Head of caudate nucleus (tissue), 42 donors: ENCODE data around the gene DPEP1.
A peak's percentile ranks its signal among the peaks of the same experiment; 100 is the strongest.
"Not testable (repeated sequence)": the region's sequence is repeated elsewhere in the genome, so short reads cannot be mapped to it uniquely, and the experiment has no call there.

Source experiments
- DNase-seq, 42 donors: peaks; one replicate each; pipeline versions ENCODE4 v3.0.0 to v3.0.0-alpha.2; 2020 to 2021; ENCODE audit warnings: mixed read lengths in 7 of 42
- intact Hi-C: fragments of 100-400 bp; cut with DNase I; formaldehyde crosslinking; loops from one replicate; pipeline ENCODE4 v1.15.0; 2022

The DPEP1 gene

GRCh38 chr16:89660146-89660545 is 46.7 kb downstream of the DPEP1 start:
- DNase-seq: no peak
- intact Hi-C loops: no loop called here

GRCh38 chr16:89661215-89661614 is 47.8 kb downstream of the DPEP1 start:
- intact Hi-C loops: no loop called here
- DNase-seq: no peak

- intact Hi-C loops: not testable (repeated sequence)
- peak in 3 of 42 donors; percentile 22 to 58 (median 27) for DNase-seq
These were observed 50.8 kb downstream of the DPEP1 start for GRCh38 chr16:89664238-89664637.

DNA sequence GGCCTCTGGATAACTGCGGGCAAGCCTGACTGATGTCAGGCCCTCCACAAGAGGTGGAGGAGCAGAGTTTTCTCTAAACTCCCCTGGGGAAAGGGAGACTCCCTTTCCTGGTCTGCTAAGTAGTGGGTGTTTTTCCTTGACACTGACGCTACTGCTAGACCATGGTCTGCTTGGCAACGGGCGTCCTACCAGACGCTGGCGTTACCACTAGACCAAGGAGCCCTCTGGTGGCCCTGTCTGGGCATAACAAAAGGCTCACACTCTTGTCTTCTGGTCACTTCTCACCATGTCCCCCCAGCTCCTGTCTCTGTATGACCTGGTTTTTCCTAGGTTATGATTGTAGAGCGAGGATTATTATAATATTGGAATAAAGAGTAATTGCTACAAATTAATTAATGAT is 53.6 kb downstream of the DPEP1 start:
- intact Hi-C loops: not testable (repeated sequence)
- peak in 24 of 42 donors; percentile 21 to 65 (median 40) for DNase-seq

DNA sequence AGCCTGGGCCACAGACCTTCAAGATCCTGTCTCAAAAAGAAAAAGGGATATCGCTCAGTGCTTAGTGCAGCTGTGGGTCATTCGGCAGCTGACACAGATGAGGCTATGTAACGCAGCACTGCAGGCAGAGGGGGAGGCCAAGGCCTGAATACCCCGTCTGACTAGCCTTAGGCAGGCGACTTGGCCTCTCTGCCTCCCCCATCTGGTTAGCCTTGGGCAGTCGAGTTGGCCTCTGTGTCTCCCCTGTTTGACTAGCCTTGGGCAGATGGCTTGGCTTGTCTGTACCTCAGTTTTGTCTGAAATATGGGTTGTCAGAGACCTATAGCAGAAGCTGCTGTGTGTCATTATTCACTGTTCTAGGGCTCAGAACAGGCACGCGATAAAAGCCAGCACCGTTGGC is 54.2 kb downstream of the DPEP1 start:
- no peak for DNase-seq
- intact Hi-C loops: no loop called here

GRCh38 chr16:89668790-89669158 is 55.3 kb downstream of the DPEP1 start:
- no peak for DNase-seq
- intact Hi-C loops: no loop called here

DNA sequence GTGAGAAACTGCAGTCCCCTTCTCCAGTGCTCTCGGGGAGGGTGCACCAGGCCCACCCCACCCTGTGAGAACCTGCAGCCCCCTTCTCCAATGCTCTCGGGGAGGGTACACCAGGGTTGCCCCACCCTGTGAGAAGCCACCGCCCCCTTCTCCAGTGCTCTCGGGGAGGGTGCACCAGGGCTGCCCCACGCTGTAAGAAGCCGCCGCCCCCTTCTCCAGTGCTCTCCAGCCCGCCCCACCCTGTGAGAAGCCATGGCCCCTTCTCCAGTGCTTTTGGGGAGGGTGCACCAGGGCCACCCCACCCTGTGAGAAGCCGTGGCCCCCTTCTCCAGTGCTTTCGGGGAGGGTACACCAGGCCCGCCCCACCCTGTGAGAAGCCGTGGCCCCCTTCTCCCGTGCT is 56.3 kb downstream of the DPEP1 start:
- intact Hi-C loops: no loop called here
- no peak for DNase-seq

- intact Hi-C loops: no loop called here
- no peak for DNase-seq
These were observed 57.3 kb downstream of the DPEP1 start for GRCh38 chr16:89670496-89671431.

DNA sequence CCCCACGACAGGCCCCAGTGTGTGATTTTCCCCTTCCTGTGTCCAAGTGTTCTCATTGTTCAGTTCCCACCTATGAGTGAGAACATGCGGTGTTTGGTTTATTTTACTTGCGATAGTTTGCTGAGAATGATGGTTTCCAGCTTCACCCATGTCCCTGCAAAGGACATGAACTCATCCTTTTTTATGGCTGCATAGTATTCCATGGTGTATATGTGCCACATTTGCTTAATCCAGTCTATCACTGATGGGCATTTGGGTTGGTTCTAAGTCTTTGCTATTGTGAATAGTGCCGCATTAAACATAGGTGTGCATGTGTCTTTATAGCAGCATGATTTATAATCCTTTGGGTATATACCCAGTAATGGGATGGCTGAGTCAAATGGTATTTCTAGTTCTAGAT is 58.1 kb downstream of the DPEP1 start:
- DNase-seq, intact Hi-C loops: not testable (repeated sequence)

GRCh38 chr16:89672177-89672941 is 58.9 kb downstream of the DPEP1 start:
- no peak for DNase-seq

DNA sequence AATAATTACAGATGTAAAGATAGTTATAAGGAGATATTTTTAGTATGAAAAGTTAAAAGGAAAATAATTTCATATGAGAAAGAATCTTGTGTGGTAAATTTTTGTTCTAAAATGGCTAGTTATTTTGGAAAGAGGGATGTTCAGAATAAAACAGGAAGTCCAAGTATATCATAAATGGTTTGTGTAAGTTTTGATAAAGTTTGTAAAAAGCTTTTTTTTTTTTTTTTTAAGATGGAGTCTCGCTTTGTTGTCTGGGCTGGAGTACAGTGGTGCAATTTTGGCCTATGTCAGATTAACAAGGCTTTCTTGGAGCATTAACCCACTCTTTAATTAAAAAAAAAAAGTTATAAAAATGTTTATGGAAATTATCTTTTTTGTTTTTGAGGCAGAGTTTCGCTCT is 64.8 kb downstream of the DPEP1 start:
- no peak for DNase-seq

More at GRCh38 chr16:89672177-89672941, 58.9 kb downstream of the DPEP1 start:
- intact Hi-C loops: no loop called here

GRCh38 chr16:89685916-89686315 is 72.5 kb downstream of the DPEP1 start:
- no peak for DNase-seq
- intact Hi-C loops: loop anchor here (10.0 kb wide), 1 partner anchor 121 kb away; the partner anchor contains the start of gene RPL13

More for the DNA sequence above, 64.8 kb downstream of the DPEP1 start:
- intact Hi-C loops: no loop called here

- intact Hi-C loops: loop anchor here (10.0 kb wide), 1 partner anchor 122 kb away; the partner anchor contains the start of gene RPL13
These were observed 73.2 kb downstream of the DPEP1 start, which contains the start of gene CDK10 for GRCh38 chr16:89686520-89687091. Gene CDK10, plus strand, starts transcription at chr16:89686689. Its CDS starts 22 bp downstream, at chr16:89686711.

DNA sequence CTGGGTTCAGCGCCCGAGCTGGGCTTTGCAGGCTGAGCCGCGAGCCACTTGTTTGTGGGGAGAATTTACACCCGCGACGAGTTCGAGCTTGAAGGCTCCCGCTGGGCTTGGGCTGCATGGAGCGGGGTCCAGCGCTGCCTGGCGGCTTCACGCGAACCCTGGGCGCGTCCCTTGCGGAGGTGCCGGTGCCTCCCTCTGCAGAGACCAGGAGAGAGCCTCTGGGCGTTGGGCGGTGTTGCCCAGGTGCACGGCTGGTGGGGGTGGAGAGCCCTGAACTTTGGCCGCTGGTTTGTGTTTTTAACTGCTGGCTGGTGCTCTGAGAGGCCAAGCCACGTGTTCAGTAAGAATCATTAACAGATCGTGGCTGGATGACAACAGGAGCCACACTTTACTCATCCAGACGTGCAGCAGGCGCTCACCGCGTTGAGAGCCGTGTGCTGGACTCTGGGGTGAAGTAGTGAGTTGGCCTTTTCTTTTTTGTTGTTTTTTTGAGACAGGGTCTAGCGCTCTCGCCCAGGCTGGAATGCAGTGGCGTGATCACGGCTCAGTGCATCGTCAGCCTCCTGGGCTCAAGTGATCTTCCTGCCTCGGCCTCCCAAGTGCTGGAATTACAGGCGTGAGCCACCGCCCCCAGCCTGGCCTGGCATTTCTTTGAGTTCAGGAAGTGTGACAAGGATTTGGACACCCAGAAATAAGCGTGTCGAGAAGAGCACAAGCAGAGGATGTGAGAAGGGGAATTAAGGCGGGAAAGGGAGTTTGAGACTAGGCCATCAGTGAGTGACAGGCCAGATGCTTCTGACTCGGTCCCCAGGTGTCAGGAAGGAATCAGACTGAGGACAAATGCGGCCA is 73.9 kb downstream of the DPEP1 start:
- DNase-seq: no peak
- intact Hi-C loops: loop anchor here (10.0 kb wide), 1 partner anchor 123 kb away; the partner anchor contains the start of gene RPL13

More at GRCh38 chr16:89686520-89687091, 73.2 kb downstream of the DPEP1 start, which contains the start of gene CDK10:
- DNase-seq: peak; percentile 69 to 97 (median 91)
